IMR-90 (cell line): Measurements from ENCODE around the gene HADHA. TPM values are rescaled to one million over a fixed set of nuclear protein-coding genes. Genes with fewer than 3 reads are reported as not detected.
A peak's percentile ranks its signal among the peaks of the same experiment; 100 is the strongest.

Experiments
- ATAC-seq: fragments of 200-7000 bp; cut with Tn5 transposase; 2 replicates; pipeline ENCODE4 v1.9.1; 2020; ENCODE audit warnings: low read depth, mild to moderate bottlenecking, moderate library complexity
- BruUV-seq: library from RNA; stranded (reverse); fragments of 400-500 nt; replicated peaks from 2 replicates; lab custom pipeline; 2021; lab: Mats Ljungman, UMichigan
- CTCF ChIA-PET: fragments of 300-600 bp; formaldehyde crosslinking; extraction: SDS; loops from one replicate; lab custom pipeline; 2021; ENCODE audit warnings: antibody characterized with exemption; lab: Yijun Ruan, JAX
- POLR2A ChIA-PET: fragments of 300-600 bp; sonication (Branson Sonifier 250); formaldehyde crosslinking; loops from one replicate; lab custom pipeline; 2022; ENCODE audit warnings: antibody characterized with exemption; ENCODE audit not compliant: unreplicated experiment; lab: Charles Lee
- DNase-seq: peaks from one replicate; pipeline ENCODE4 v3.0.0; 2013
- H2AFZ ChIP-seq: replicated peaks from 2 replicates; pipeline ENCODE3; 2013; ENCODE audit warnings: low read length, mild to moderate bottlenecking; ENCODE audit not compliant: poor library complexity
- H2AK5ac ChIP-seq: 2 replicates; pipeline ENCODE4 v1.6.1; 2013; ENCODE audit warnings: low read depth, low read length, inconsistent platforms
- H2AK9ac ChIP-seq: replicated peaks from 2 replicates; pipeline ENCODE3; 2013; ENCODE audit warnings: mild to moderate bottlenecking, low read depth, low read length, moderate library complexity; ENCODE audit not compliant: poor library complexity
- H2BK120ac ChIP-seq: 2 replicates; pipeline ENCODE4 v1.6.1; 2013; ENCODE audit warnings: low read depth, low read length, inconsistent platforms
- H2BK15ac ChIP-seq: 3 replicates; pipeline ENCODE4 v1.6.1; 2013; ENCODE audit warnings: low read depth, low read length, inconsistent platforms
- H2BK20ac ChIP-seq: 2 replicates; pipeline ENCODE4 v1.6.1; 2013; ENCODE audit warnings: low read depth, mild to moderate bottlenecking, inconsistent platforms, low read length, moderate library complexity
- H2BK5ac ChIP-seq: 2 replicates; pipeline ENCODE4 v1.6.1; 2013; ENCODE audit warnings: mild to moderate bottlenecking, low read depth, low read length, inconsistent platforms; ENCODE audit not compliant: poor library complexity, severe bottlenecking
- H3K14ac ChIP-seq: replicated peaks from 2 replicates; pipeline ENCODE4 v1.6.1; 2013; ENCODE audit warnings: low read depth, low read length, inconsistent platforms
- H3K18ac ChIP-seq: 2 replicates; pipeline ENCODE4 v1.6.1; 2013; ENCODE audit warnings: low read depth, low read length, control low read depth
- H3K23ac ChIP-seq: 2 replicates; pipeline ENCODE4 v1.6.1; 2013; ENCODE audit warnings: low read depth, low read length, inconsistent platforms
- H3K27ac ChIP-seq: 2 replicates; pipeline ENCODE4 v1.5.1; 2013; ENCODE audit warnings: mild to moderate bottlenecking, control low read depth, low read length; ENCODE audit not compliant: insufficient read depth
- H3K27me3 ChIP-seq: 2 replicates; pipeline ENCODE4 v1.6.1; 2013; ENCODE audit warnings: low read length; ENCODE audit not compliant: control insufficient read depth, insufficient read depth
- H3K36me3 ChIP-seq: 2 replicates; pipeline ENCODE4 v1.6.1; 2013; ENCODE audit warnings: low read length, mixed read lengths; ENCODE audit not compliant: control insufficient read depth, insufficient read depth
- H3K4ac ChIP-seq: 2 replicates; pipeline ENCODE4 v1.6.1; 2013; ENCODE audit warnings: low read depth, low read length, inconsistent platforms
- H3K4me1 ChIP-seq: 2 replicates; pipeline ENCODE4 v1.6.1; 2013; ENCODE audit warnings: low read length, mixed read lengths; ENCODE audit not compliant: control insufficient read depth, insufficient read depth
- H3K4me2 ChIP-seq: 2 replicates; pipeline ENCODE4 v1.6.1; 2013; ENCODE audit warnings: low read depth, mild to moderate bottlenecking, control low read depth, low read length, moderate library complexity
- H3K4me3 ChIP-seq: 2 replicates; pipeline ENCODE4 v1.5.1; 2013; ENCODE audit warnings: low read depth, mild to moderate bottlenecking, control low read depth, low read length, moderate library complexity; ENCODE audit not compliant: insufficient read depth
- H3K56ac ChIP-seq: 2 replicates; pipeline ENCODE4 v1.6.1; 2013; ENCODE audit warnings: low read length, inconsistent platforms; ENCODE audit not compliant: insufficient read depth; ENCODE audit errors: extremely low read depth
- H3K79me1 ChIP-seq, 2 experiments: 2 replicates each; pipeline ENCODE4 v1.6.1; 2013; ENCODE audit warnings: low read length in 2 of 2, inconsistent platforms in 1 of 2, low read depth in 1 of 2
- H3K9ac ChIP-seq: 2 replicates; pipeline ENCODE4 v1.6.1; 2013; ENCODE audit warnings: low read depth, low read length, control low read depth
- H3K9me1 ChIP-seq: 2 replicates; pipeline ENCODE4 v1.6.1; 2013; ENCODE audit warnings: low read length, inconsistent platforms; ENCODE audit not compliant: insufficient read depth
- H3K9me3 ChIP-seq: 2 replicates; pipeline ENCODE4 v1.6.1; 2013; ENCODE audit warnings: low read length; ENCODE audit not compliant: control insufficient read depth, insufficient read depth
- H4K20me1 ChIP-seq: 2 replicates; pipeline ENCODE4 v1.6.1; 2013; ENCODE audit warnings: low read length, inconsistent platforms; ENCODE audit not compliant: insufficient read depth
- H4K5ac ChIP-seq: 2 replicates; pipeline ENCODE4 v1.6.1; 2013; ENCODE audit warnings: mild to moderate bottlenecking, low read depth, low read length, control low read depth
- H4K8ac ChIP-seq, 2 experiments: 2 replicates each; pipeline ENCODE4 v1.6.1; 2013; ENCODE audit warnings: low read depth in 2 of 2, low read length in 2 of 2, control low read depth in 1 of 2, inconsistent platforms in 1 of 2
- H4K91ac ChIP-seq: 2 replicates; pipeline ENCODE4 v1.6.1; 2013; ENCODE audit warnings: low read depth, low read length, inconsistent platforms; ENCODE audit not compliant: insufficient read depth
- MAZ ChIP-seq: IDR thresholded peaks from 2 replicates; pipeline ENCODE4 v1.6.1; 2012; ENCODE audit warnings: low read depth, mild to moderate bottlenecking, low read length, improper control_type of control experiment, moderate library complexity, borderline replicate concordance
- SMC3 ChIP-seq: fragments of 150-350 bp; IDR thresholded peaks from 2 replicates; pipeline ENCODE4 v1.6.1; 2016; ENCODE audit warnings: low read depth, mild to moderate bottlenecking, antibody characterized with exemption, low read length, moderate library complexity
- WGBS, 2 experiments: methylation state at CpG; one replicate each; pipeline versions ENCODE4 v1.1.5 to v1.1.7; 2013; ENCODE audit warnings: missing lambda C conversion rate in 2 of 2; ENCODE audit not compliant: insufficient read length in 1 of 2; ENCODE audit errors: extremely low coverage in 2 of 2; 5-methylcytosine and 5-hydroxymethylcytosine counted together
- dilution Hi-C: fragments of 300-500 bp; cut with HindIII; formaldehyde crosslinking; loops from one replicate; pipeline ENCODE4 v1.14.3; 2018; ENCODE audit warnings: low sequenced_read_pairs; ENCODE audit not compliant: unreplicated experiment
- in situ Hi-C: fragments of 300-500 bp; cut with MboI; formaldehyde crosslinking; loops from 3 replicates; pipeline ENCODE4 v1.14.3; 2019; ENCODE audit warnings: low sequenced_read_pairs, inconsistent platforms, mixed read lengths
- intact Hi-C: fragments of 100-400 bp; cut with micrococcal nuclease; formaldehyde crosslinking; loops from 2 replicates; pipeline ENCODE4 v1.10.0; 2022
- polyA plus RNA-seq, 3 experiments: library from polyadenylated mRNA; depleted of rRNA; stranded (reverse); fragments of >200 nt; gene quantifications; 2 replicates each; pipeline ENCODE4 v1.2.3, GENCODE V29; 2012; ENCODE audit warnings: low replicate concordance in 1 of 3
- total RNA-seq: library from RNA; depleted of rRNA; stranded (reverse); fragments of >200 nt; gene quantifications from 2 replicates; pipeline ENCODE4 v1.2.3, GENCODE V29; 2012
- TF ChIP-seq, protein P1 (sequence below): fragments of 150-350 bp; IDR thresholded peaks from 2 replicates; pipeline ENCODE4 v1.6.1; 2017; ENCODE audit warnings: mild to moderate bottlenecking, antibody characterized with exemption, low read length, low read depth

The HADHA gene
- total and polyA plus RNA-seq, 2 of the 4 experiments (the other 2 are of a cell fraction): 52.7 to 111 TPM

DNA sequence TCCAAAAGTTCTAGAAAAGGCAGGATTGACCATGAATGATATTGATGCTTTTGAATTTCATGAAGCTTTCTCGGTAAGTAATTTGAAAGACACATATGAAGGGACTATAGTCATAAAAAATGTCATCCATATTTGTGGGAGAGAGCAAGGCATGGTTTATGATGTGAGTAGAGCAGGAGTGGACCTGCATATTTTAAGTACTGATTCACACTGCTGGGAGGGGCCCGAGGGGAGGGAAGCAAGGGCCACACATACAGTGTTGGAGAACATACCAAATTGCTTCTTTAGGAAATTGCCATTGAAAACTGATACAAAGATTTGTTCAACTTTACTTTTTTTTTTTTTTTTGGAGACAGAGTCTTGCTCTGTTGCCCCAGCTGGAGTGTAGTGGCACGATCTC lies 39.7 kb upstream of the HADHA start:
- Histone ChIP-seq H3K27me3 (no peaks in the 10 kb centered on the region), H2BK15ac (no peak overlapping the region), H3K56ac (no peak overlapping the region), H3K9me3 (no peaks in the 10 kb centered on the region), H2BK120ac (no peak overlapping the region), H3K4ac (no peak overlapping the region), H2AFZ (no peak overlapping the region), H3K9ac (no peak overlapping the region), H4K8ac (no peak overlapping the region), H2BK5ac (no peak overlapping the region), H3K18ac (no peak overlapping the region), H3K23ac (no peak overlapping the region), H4K5ac (no peak overlapping the region), H3K4me1 (peaks cover 2% of the 10 kb centered on the region; the same call in 1 of the 2 replicates), H2AK9ac (no peak overlapping the region), H3K79me1 (no peaks in the 10 kb centered on the region), H4K20me1 (no peaks in the 10 kb centered on the region), H2AK5ac (no peak overlapping the region), H3K9me1 (peaks cover 5% of the 10 kb centered on the region), H3K27ac (no peak overlapping the region), H3K4me2 (no peak overlapping the region), H3K14ac (no peak overlapping the region), H3K36me3 (peaks cover 32% of the 10 kb centered on the region), H3K4me3 (no peak overlapping the region), H4K91ac (no peak overlapping the region), H2BK20ac (no peak overlapping the region)
- intact Hi-C loops: no loop called here
- BruUV-seq: no TSS peak
- TF ChIP-seq MAZ: peak; percentile 23; the same call in 1 of the 2 replicates
- TF ChIP-seq, protein P1, sequence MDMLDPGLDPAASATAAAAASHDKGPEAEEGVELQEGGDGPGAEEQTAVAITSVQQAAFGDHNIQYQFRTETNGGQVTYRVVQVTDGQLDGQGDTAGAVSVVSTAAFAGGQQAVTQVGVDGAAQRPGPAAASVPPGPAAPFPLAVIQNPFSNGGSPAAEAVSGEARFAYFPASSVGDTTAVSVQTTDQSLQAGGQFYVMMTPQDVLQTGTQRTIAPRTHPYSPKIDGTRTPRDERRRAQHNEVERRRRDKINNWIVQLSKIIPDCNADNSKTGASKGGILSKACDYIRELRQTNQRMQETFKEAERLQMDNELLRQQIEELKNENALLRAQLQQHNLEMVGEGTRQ: no peak
- no peak for TF ChIP-seq SMC3
- in situ Hi-C loops: no loop called here
- ATAC-seq: peak; percentile 76
- WGBS, 2 experiments: 60% methylated on average over 1 of the region's 3 CpGs; no CpG with 5 or more reads in 1 of the 2 experiments
- POLR2A ChIA-PET: no interaction called here
- dilution Hi-C loops: no loop called here
- CTCF ChIA-PET: no interaction called here
- DNase-seq: peak; percentile 47
